ENCODE measurements around the gene CDC42EP4. TPM values are rescaled to one million over a fixed set of nuclear protein-coding genes. Genes with fewer than 3 reads are reported as not detected.

The CDC42EP4 gene
- total RNA-seq, 1 experiment from 2014 or later, result 11.0 TPM

DNA sequence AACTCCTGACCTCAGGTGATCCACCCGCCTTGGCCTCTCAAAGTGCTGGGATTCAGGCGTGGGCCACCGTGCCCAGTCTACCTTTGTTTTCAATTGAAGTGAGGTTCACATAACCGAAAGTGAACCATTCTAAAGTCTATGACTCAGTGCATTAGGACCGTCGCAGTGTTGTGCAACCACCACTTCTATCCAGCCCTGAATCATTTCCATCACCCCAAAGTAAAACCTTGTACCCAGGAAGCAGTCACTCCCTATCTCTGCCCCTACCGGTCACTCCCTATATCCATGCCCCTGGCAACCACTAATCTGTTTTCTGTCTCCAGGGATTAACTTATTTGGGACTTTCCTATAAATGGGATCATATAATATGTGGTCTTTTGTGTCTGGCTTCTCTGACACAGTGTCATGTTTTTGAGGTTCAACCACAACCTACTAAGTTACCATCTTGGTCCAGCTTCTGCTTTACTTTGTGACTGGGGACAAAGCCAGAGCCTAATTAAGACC, 28.3 kb upstream of the CDC42EP4 start:
- Mint-ChIP-seq H3K4me1 (ENCODE audit: insufficient read depth, unreplicated experiment) (peaks cover 33% of the 10 kb centered on the region), H3K4me3 (ENCODE audit: unreplicated experiment) (peak overlapping the region; percentile 47), H3K27me3 (ENCODE audit: insufficient read depth, unreplicated experiment) (no peaks in the 10 kb centered on the region), H3K9me3 (ENCODE audit: unreplicated experiment) (no peaks in the 10 kb centered on the region), H3K36me3 (ENCODE audit: insufficient read depth, unreplicated experiment) (peaks cover 6% of the 10 kb centered on the region), H3K27ac (ENCODE audit: low read depth, unreplicated experiment) (peak overlapping the region; percentile 97)
- BruUV-seq (replicated peaks), result no TSS peak
- DNase-seq (ENCODE audit: unreplicated experiment), result peak; percentile 98
- POLR2A ChIA-PET, result interaction anchor here (0.7 to 4.6 kb wide), 5 partner anchors 20 to 108 kb away, joined by 3 to 90 read pairs (median 5); partner anchors contain the start of gene CDC42EP4
- intact Hi-C loops (cut with micrococcal nuclease), result loop anchor here (1.0 to 2.0 kb wide), 3 partner anchors 29 to 47 kb away; no protein-coding TSS in a partner anchor
- CTCF ChIA-PET, result interaction anchor here (0.6 to 1.5 kb wide), 6 partner anchors 9 to 101 kb away, joined by 3 to 5 read pairs (median 4); partner anchors contain the start of gene CDC42EP4
- TF ChIP-seq, protein P1, sequence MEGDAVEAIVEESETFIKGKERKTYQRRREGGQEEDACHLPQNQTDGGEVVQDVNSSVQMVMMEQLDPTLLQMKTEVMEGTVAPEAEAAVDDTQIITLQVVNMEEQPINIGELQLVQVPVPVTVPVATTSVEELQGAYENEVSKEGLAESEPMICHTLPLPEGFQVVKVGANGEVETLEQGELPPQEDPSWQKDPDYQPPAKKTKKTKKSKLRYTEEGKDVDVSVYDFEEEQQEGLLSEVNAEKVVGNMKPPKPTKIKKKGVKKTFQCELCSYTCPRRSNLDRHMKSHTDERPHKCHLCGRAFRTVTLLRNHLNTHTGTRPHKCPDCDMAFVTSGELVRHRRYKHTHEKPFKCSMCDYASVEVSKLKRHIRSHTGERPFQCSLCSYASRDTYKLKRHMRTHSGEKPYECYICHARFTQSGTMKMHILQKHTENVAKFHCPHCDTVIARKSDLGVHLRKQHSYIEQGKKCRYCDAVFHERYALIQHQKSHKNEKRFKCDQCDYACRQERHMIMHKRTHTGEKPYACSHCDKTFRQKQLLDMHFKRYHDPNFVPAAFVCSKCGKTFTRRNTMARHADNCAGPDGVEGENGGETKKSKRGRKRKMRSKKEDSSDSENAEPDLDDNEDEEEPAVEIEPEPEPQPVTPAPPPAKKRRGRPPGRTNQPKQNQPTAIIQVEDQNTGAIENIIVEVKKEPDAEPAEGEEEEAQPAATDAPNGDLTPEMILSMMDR (IDR thresholded peaks at IDR 0.05; ENCODE audit: unreplicated experiment), result peak; percentile 37

DNA sequence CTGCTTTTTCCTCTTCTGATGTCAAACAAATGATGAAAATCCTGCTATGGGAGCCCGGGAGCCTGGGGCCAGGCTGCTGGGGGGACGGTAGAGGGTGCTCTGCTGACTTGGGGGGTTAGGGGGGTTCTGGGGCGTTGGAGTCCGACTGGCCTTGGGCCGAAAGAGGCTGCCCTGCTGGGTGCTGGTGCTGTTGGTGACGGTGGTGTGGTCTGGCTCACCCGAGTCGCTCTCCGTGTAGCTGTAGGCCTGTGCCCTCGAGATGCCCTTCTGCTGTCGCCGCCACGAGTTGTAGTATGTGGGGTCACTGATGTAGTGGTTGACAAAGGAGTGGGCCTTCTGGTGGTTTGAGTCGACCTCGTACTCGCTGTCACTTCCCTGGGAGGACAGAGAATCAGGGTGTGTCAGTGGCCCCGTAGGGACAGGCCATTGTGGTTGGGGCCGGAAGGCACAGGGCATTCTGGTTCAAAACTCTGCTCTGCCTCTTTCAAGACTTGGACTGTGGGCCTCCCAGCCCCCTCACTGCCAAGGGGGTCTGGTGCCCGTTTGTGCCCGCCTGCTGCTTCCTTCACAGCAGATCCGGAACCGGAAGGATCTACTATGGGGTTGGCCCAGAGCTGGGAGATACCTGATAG, 26.9 kb upstream of the CDC42EP4 start:
- BruUV-seq (replicated peaks), result no TSS peak
- TF ChIP-seq, protein P1 (IDR thresholded peaks at IDR 0.05; ENCODE audit: unreplicated experiment), result no peak
- peaks cover 6% of the 10 kb centered on the region for H3K36me3 Mint-ChIP-seq (ENCODE audit: insufficient read depth, unreplicated experiment)
- POLR2A ChIA-PET, result interaction anchor here (1.0 to 6.5 kb wide), 4 partner anchors 19 to 106 kb away, joined by 3 to 102 read pairs (median 48); partner anchors contain the start of gene CDC42EP4
- H3K27ac Mint-ChIP-seq (ENCODE audit: low read depth, unreplicated experiment), result no peak overlapping the region
- no peaks in the 10 kb centered on the region for H3K27me3 Mint-ChIP-seq (ENCODE audit: insufficient read depth, unreplicated experiment)
- peaks cover 38% of the 10 kb centered on the region for H3K4me1 Mint-ChIP-seq (ENCODE audit: insufficient read depth, unreplicated experiment)
- H3K4me3 Mint-ChIP-seq (ENCODE audit: unreplicated experiment), result no peak overlapping the region
- CTCF ChIA-PET, result no interaction called here
- no peak for DNase-seq (ENCODE audit: unreplicated experiment)
- H3K9me3 Mint-ChIP-seq (ENCODE audit: unreplicated experiment), result no peaks in the 10 kb centered on the region
- intact Hi-C loops (cut with micrococcal nuclease), result no loop called here

DNA sequence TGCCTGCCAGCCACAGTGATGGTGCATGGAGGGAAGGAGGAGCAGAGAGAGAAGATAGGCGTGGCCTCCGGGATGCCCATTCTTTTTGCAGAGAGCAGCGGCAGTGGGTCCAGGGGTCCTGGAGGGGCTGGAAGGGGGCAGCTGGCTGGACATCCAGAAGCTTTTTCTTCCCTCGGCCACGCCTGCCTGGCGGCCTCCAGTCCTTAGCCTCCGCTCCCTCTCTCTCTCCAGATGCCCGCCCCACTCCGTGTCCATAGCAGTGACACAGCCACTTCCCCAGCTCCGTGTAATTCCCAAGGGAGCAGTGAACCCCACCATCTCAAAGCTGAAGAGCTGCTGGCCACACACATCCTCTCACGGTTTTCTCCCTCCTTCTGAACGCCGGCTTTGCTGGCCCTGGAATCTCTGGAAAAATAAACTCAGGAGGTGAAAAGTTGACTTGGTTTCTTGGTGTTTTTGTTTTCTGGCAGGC, 26.3 kb upstream of the CDC42EP4 start:
- no peaks in the 10 kb centered on the region for H3K9me3 Mint-ChIP-seq (ENCODE audit: unreplicated experiment)
- H3K27me3 Mint-ChIP-seq (ENCODE audit: insufficient read depth, unreplicated experiment), result no peaks in the 10 kb centered on the region
- DNase-seq (ENCODE audit: unreplicated experiment), result no peak
- TF ChIP-seq, protein P1 (IDR thresholded peaks at IDR 0.05; ENCODE audit: unreplicated experiment), result no peak
- intact Hi-C loops (cut with micrococcal nuclease), result no loop called here
- H3K4me3 Mint-ChIP-seq (ENCODE audit: unreplicated experiment), result no peak overlapping the region
- peaks cover 38% of the 10 kb centered on the region for H3K4me1 Mint-ChIP-seq (ENCODE audit: insufficient read depth, unreplicated experiment)
- H3K36me3 Mint-ChIP-seq (ENCODE audit: insufficient read depth, unreplicated experiment), result peaks cover 6% of the 10 kb centered on the region
- CTCF ChIA-PET, result interaction anchor here (0.6 kb wide), 1 partner anchor 27 kb away, joined by 4 read pairs; no protein-coding TSS in a partner anchor
- no peak overlapping the region for H3K27ac Mint-ChIP-seq (ENCODE audit: low read depth, unreplicated experiment)
- no TSS peak for BruUV-seq (replicated peaks)
- POLR2A ChIA-PET, result interaction anchor here (0.6 to 6.5 kb wide), 3 partner anchors 19 to 39 kb away, joined by 3 to 102 read pairs (median 3); partner anchors contain the start of gene CDC42EP4

DNA sequence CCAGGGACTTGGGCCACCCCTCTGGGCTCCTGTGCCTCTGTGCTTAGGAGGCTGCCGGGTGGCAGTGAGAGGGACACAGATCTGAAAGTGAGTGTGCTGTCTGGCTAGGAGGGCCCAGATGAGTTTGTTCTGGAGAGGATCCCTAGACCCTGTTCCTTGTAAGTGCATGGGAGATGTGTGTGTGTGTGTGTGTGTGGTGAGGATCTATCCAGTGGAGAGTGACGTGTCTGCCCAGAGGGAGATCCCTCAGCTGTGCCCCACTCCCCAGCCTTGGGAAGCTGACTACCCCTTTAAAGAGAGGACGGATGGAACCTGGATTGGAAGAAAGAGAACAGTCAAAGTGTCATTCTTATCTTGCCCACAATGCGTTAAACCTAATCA, 25.5 kb upstream of the CDC42EP4 start:
- CTCF ChIA-PET, result interaction anchor here (0.6 kb wide), 1 partner anchor 28 kb away, joined by 4 read pairs; no protein-coding TSS in a partner anchor
- Mint-ChIP-seq H3K4me1 (ENCODE audit: insufficient read depth, unreplicated experiment) (peaks cover 37% of the 10 kb centered on the region), H3K9me3 (ENCODE audit: unreplicated experiment) (no peaks in the 10 kb centered on the region), H3K4me3 (ENCODE audit: unreplicated experiment) (no peak overlapping the region), H3K27ac (ENCODE audit: low read depth, unreplicated experiment) (no peak overlapping the region), H3K27me3 (ENCODE audit: insufficient read depth, unreplicated experiment) (no peaks in the 10 kb centered on the region), H3K36me3 (ENCODE audit: insufficient read depth, unreplicated experiment) (peaks cover 6% of the 10 kb centered on the region)
- BruUV-seq (replicated peaks), result no TSS peak
- TF ChIP-seq, protein P1 (IDR thresholded peaks at IDR 0.05; ENCODE audit: unreplicated experiment), result no peak
- POLR2A ChIA-PET, result interaction anchor here (0.6 to 6.5 kb wide), 2 partner anchors 28 to 38 kb away, joined by 3 to 102 read pairs; partner anchors contain the start of gene CDC42EP4
- intact Hi-C loops (cut with micrococcal nuclease), result no loop called here
- no peak for DNase-seq (ENCODE audit: unreplicated experiment)

Measured in MCF 10A (cell line).